NCI-H345 (cell line): ENCODE results near the gene KPNA3.

ENCODE experiments used
- DNase-seq: peaks from one replicate; lab custom pipeline; 2025; lab: John Stamatoyannopoulos, UW

Gene KPNA3

DNA sequence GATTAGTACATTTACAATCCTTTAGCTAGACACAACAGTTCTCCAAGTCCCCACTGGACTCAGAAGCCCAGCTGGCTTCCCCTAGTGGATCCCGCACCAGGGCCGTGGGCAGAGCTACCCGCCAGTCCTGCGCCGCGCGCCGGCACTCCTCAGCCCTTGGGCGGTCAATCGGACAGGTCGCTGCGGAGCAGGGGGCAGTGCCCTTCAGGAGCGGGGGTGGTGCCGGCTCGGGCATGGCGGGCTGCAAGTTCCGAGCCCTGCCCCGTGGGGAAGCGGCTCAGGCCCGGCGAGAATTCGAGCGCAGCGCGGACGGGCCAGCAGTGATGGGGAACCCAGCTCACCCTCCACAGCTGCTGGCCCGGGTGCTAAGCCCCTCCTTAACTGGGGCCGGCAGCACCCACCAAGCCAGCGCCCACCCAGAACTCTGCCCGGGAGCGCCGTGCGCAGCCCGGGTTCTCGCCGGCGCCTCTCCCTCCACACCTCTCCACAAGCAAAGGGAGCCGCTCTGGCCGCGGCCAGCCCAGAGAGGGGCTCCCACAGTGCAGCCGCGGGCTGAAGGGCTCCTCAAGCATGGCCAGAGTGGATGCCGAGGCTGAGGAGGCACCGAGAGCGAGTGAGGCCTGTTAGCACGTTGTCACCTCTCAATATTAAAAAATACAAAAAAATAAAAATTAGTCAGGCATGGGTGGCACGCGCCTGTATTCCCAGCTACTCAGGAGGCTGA is 114.1 kb downstream of the KPNA3 start:
- DNase-seq = no peak

DNA sequence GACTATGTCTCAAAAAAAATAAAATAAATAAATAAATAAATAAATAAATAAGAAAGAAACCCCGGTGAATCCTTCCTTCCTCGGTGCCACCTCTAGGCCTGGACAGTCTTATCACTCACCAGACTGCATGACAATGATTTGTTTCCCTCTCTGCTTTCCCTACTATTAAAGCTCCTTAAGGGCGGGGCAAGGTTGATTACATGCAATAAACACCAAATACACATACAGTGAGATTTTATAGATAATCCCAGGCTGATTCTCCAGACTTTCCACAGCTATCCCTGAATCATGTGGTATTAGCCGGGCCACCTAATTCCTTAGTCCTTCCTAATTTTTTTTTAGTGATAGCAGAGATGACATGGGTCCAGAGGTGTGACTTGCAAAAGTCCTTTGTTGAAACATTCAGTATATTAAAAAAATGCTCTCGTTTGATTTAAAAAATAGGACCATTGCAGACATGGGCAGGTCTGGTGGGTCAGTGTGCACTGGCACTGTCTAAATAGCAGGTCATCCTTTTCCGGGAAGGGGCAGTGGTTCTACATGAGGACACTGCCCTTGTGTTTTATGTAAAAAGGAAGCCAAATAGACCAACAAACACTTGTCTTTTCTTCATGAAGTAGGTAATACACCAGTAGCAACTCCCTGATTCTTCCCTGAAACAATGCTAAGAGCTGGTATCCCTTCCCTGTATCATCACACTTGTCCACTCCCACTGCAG is 115.7 kb downstream of the KPNA3 start:
- no peak for DNase-seq

DNA sequence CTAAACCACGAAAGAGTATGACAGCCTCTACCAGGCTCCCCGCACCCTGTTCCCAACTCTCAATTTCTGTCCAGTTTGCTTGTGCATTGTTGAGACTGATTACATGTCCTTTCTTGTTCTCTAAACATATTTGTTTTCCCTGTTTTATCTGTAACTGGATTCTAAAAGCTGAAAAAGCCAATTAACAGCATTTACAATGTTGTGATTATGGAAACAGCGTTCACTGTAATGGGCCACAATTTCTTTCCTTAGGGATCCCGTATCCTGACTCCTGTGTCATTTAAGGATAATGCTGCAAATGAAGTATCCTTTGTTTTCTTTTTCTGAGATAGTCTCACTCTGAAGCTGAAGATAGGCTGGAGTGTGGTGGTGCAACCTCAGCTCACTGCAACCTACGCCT is 121.7 kb downstream of the KPNA3 start:
- no peak for DNase-seq

DNA sequence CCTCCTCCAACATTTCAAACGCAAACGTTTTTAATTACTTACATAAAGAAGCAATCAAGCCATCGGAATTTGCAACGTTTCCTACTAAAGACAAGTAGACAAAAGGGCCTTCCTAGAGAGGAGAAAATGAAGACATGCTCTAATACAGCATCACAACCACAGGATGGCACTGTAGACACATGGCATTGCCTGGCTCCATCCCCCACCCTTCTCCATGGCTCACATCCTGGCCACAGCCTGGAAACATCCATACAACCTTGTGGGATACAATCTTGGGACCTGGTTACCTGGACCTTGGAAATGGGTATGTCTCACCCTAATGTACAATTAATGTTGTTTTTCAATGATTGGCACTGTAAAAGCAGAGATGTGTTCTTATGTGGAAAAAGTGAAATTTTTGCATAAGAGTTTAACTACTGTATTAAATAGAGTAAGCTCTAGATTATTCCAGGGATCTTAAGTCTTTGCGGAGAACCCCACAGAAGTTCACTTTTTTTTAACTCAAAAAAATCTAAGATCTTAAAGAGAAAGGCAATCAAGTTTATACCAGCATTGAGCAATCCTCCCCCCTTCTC is 122.7 kb downstream of the KPNA3 start:
- DNase-seq = no peak

DNA sequence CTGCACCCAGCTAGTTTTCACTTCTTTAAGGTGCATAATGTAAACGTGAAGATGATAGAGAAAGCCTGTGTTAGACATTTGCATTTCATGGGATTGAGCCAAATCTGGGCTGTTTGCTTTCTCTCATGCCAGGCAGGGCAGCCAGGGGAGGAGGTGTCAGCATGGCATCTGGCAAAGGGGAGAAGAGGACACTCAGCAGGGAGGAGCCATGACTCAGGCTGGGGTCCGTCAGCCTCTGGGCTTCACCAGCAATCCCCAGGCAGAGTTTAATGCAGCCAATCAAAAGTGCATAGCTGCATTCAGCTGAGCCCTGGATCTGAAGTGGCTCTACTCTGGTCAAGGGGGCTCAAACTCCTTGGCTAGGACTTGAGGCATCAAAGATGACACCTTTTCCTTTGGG is 124.7 kb downstream of the KPNA3 start:
- no peak for DNase-seq

DNA sequence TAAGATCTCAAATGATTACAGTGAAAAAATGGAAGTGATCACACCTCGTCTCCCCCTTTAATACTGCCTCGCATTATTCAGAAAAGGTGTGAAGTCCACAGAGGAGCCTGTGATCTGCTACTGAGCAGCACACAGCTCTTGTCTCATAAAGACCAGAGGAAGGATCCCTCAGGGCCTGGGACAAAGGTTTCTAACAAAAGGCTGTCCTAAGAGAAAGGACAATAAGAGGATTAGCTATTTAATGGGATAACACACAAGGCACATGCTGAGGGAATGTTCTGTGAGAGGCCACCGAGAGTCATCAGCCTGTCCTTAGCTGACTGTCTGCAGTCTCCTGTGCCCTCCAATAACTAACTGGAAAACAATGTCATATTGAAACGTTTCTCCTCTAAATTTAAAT is 127.9 kb downstream of the KPNA3 start:
- no peak for DNase-seq

DNA sequence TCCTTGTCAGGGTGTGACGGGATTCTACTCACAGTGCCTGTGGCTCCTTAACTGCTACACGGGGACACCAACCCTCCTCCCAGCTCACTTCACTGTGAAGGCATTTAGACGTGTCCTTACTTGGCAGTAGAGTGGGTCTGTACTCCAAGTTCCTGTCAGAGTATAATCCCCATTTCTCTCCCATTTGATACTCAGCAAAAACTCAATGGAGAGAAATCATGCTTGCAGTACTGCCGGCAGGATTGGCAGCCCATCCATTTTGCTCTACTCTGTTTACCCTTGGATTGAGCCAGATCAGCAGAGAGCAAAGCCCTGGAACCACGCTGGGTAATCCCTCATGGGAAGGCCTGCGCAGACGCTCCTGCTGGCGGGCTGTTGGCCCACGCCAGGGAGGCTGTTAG is 135.2 kb downstream of the KPNA3 start:
- DNase-seq = no peak

DNA sequence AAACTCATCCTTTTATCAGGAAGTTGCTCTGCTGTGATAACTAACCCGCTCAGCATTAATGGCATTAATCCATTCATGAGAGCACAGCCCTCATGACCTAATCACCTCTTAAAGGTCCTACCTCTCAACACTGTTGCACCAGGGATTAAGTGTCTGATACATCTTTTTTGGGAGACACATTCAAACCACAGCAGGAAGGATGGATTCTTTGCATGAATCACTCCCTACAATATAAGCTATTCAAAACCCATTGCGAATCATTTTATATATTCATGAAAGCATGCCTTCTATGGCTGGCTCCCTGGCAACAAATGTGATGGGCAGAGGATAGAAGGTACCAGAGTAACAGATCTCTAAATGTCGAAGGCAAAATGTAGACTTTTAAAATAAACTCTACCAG is 136.6 kb downstream of the KPNA3 start:
- DNase-seq = no peak

DNA sequence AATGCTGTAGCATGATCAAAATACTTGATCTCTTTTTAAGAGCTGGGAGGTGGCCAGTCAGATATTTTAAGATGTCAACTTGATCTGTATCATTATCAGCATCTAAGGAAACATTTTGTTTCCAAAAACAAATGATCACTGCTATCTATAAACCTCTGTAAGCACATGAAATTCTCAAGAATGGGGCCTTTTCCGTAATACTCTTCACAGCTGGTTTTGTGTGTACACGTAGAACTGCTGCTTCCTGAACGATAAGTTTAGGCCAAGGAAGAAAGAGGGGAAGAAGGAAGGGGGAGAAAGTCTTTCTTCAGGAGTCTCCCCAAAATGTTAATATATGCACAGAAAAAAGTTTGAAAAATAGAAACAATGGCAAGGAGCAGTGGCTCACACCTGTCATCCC is 138.5 kb downstream of the KPNA3 start:
- DNase-seq = no peak

DNA sequence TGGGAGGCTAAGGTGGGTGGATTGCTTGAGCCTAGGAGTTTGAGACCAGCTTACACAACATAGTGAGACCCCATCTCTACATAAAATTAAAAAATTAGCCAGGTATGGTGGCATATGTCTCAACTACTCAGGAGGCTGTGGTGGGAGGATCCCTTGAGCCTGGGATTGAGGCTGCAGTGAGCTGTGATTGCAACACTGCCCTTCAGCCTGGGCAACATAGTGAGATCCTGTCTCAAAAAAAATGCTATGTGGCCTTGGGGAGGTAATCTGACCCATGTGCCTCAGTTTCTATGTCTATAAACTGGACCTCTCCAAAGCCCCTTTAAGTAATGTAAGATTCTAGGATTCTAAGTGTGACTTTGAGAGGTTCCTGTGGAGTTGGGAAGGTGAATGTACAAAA is 139.0 kb downstream of the KPNA3 start:
- no peak for DNase-seq

DNA sequence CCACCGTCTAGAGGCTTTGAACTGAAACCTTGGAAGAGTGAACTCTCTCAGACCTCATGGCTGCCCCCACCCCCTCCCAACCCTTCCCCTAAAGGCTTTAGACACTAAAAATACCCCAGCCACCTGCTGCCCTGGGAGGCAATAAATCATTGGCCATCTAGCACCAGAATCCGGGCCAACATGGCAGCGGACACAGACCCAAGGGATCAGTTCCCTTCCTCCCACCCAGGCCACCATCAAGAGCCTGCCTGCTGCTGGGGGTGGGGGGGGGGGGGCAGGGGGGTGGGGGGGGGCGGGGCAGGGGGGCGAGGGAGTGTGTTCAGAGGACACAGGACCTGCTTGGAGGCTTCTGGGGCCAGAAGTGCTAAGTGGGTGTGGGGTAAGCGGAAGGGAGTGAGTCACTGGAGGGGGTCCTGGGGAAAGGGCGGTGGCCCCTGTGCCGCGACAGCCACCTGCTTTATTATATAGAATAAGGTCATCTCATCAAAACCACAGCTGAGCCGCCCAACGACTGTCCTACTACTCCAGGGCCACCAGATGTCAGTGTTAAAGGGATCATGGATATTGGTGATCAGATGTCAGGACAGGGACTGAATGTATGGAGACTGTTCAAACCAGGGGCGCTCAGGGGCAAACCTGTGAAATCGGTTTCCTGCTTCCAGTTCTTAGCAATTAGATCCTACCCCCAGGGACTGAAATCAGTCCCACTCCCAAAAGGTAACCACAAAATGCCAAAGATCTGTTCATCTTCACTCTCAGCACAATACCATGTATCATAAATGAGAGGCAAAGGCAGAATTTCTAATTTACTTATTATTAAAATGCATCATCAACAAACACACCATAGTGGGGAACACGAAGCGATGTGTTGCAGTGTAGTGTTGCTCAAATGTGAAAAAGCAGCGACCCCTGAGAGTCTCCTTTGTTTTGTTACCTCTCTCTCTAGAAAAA is 139.9 kb downstream of the KPNA3 start:
- DNase-seq = no peak

DNA sequence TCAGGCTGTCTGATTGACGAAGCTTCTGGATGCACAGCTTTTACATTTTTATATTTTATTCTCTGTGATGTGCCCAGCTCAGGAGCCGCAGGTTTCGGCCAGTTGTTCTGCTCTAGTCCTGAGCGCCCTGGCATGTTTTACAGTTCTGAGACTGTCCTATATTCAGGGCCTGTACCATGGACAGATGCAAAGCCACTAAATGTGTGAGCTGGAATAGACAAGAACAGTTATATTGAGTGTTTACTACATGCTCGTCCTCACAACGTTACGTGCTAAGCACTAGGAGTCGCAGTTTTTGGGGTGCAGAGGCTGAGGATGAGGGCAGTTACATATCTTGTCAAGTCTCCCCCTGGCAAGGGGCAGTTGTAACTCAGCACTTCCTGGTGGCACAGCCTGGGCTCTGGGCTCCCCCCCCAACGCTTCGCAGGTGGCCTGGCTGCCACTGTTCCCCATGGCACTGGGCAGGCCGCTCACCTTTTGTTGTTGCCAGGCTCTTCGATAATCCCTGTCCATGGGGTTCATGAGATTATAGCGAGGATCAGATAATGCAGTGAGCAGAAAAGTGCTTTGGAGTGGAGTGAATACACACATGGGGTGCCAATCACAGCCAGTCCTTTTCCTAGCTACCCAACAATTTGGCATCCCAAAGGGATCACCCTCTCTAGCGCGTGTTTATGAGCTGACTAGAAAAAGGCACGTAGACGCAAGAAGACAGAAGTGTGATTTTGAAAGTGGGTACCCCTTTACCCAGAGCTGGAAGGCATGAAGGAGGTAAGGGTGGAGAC is 140.7 kb downstream of the KPNA3 start:
- no peak for DNase-seq

DNA sequence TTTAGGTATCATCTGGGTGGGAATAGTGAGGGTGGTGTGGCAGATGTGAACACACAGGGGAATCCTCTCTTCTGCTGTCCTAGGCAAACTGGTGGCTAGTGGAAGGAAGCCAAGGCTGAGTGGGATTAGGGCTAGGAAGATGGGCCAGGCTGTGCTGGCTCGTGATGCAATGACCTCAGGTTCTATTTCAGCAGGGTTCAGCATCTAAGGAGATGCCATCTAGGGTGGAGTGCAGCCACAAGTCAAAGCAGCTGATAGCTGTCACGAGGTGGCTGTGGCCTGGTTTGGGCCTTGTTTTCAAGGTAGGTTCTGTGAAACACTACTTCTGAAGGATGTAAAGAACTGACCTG is 142.5 kb downstream of the KPNA3 start:
- no peak for DNase-seq
